ENCODE measurements around the gene TNC.

Gene TNC

GRCh38 chr9:114985959-114986501 lies 131.9 kb downstream of the TNC start:
- in situ Hi-C loops (cut with HindIII; ENCODE audit: low sequenced_read_pairs) = no loop called here

- in situ Hi-C loops (cut with HindIII; ENCODE audit: low sequenced_read_pairs) = no loop called here
Measured at GRCh38 chr9:114981063-114981462, 136.9 kb downstream of the TNC start.

GRCh38 chr9:114973216-114973615 lies 144.7 kb downstream of the TNC start:
- in situ Hi-C loops (cut with HindIII; ENCODE audit: low sequenced_read_pairs) = no loop called here

GRCh38 chr9:114972510-114973136 lies 145.3 kb downstream of the TNC start:
- in situ Hi-C loops (cut with HindIII; ENCODE audit: low sequenced_read_pairs) = no loop called here

Measured in endothelial cell of hepatic sinusoid (primary cell).